SU-DHL-6 (cell line): ENCODE results near the gene MED15.

Source experiments
- EZH2phosphoT487 ChIP-seq: fragments of 200-600 bp; sonication (generic), shearing (Covaris generic); conservative IDR thresholded peaks from 2 replicates; pipeline ENCODE4 v1.6.1; 2018; ENCODE audit warnings: mild to moderate bottlenecking, antibody characterized with exemption, low read length, moderate library complexity, mixed read lengths
- TF ChIP-seq, protein P1 (sequence below): fragments of 200-600 bp; sonication (generic); IDR thresholded peaks from one replicate; pipeline ENCODE4 v1.5.1; 2017; ENCODE audit warnings: antibody characterized with exemption, mild to moderate bottlenecking, low read length, moderate library complexity; ENCODE audit not compliant: insufficient read depth, poor library complexity, severe bottlenecking

GRCh38 chr22:20613301-20613700 is 105.9 kb downstream of the MED15 start:
- TF ChIP-seq, protein P1, sequence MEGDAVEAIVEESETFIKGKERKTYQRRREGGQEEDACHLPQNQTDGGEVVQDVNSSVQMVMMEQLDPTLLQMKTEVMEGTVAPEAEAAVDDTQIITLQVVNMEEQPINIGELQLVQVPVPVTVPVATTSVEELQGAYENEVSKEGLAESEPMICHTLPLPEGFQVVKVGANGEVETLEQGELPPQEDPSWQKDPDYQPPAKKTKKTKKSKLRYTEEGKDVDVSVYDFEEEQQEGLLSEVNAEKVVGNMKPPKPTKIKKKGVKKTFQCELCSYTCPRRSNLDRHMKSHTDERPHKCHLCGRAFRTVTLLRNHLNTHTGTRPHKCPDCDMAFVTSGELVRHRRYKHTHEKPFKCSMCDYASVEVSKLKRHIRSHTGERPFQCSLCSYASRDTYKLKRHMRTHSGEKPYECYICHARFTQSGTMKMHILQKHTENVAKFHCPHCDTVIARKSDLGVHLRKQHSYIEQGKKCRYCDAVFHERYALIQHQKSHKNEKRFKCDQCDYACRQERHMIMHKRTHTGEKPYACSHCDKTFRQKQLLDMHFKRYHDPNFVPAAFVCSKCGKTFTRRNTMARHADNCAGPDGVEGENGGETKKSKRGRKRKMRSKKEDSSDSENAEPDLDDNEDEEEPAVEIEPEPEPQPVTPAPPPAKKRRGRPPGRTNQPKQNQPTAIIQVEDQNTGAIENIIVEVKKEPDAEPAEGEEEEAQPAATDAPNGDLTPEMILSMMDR, result no peak
- no peak for TF ChIP-seq EZH2phosphoT487
